Hepatocyte (in vitro differentiated cells): Measurements from ENCODE around the gene ESRP2. TPM values are rescaled to one million over a fixed set of nuclear protein-coding genes. Genes with fewer than 3 reads are reported as not detected.

Source experiments
- DNase-seq: peaks from one replicate; pipeline ENCODE4 v3.0.0-alpha.2; 2016; ENCODE audit warnings: low spot score
- H2AFZ ChIP-seq: fragments of 200-600 bp; sonication (generic); 2 replicates; pipeline ENCODE4 v1.6.0; 2016; ENCODE audit warnings: antibody characterized with exemption, mild to moderate bottlenecking
- H3K27ac ChIP-seq: fragments of 200-600 bp; sonication (generic); 2 replicates; pipeline ENCODE4 v1.5.1; 2016; ENCODE audit warnings: mild to moderate bottlenecking
- H3K27me3 ChIP-seq: fragments of 200-600 bp; sonication (generic); 2 replicates; pipeline ENCODE4 v1.6.1; 2016
- H3K36me3 ChIP-seq: fragments of 200-600 bp; sonication (generic); replicated peaks from 2 replicates; pipeline ENCODE4 v1.5.1; 2016; ENCODE audit warnings: low read depth; ENCODE audit not compliant: insufficient read depth
- H3K4me1 ChIP-seq: fragments of 200-600 bp; sonication (generic); 2 replicates; pipeline ENCODE4 v1.5.1; 2016; ENCODE audit warnings: mild to moderate bottlenecking, moderate library complexity; ENCODE audit not compliant: insufficient read depth
- H3K4me2 ChIP-seq: fragments of 200-600 bp; sonication (generic); 2 replicates; pipeline ENCODE4 v1.6.0; 2016
- H3K4me3 ChIP-seq: fragments of 200-600 bp; sonication (generic); 2 replicates; pipeline ENCODE4 v1.5.1; 2016; ENCODE audit warnings: mild to moderate bottlenecking
- H3K79me2 ChIP-seq: fragments of 200-600 bp; sonication (generic); 2 replicates; pipeline ENCODE4 v1.6.0; 2017; ENCODE audit warnings: mild to moderate bottlenecking
- H3K9me2 ChIP-seq: fragments of 200-600 bp; sonication (generic); replicated peaks from 2 replicates; pipeline ENCODE4 v1.6.0; 2017; ENCODE audit warnings: mild to moderate bottlenecking; ENCODE audit not compliant: insufficient read depth
- H3K9me3 ChIP-seq: fragments of 200-600 bp; sonication (generic); 2 replicates; pipeline ENCODE4 v1.5.1; 2016; ENCODE audit warnings: low read depth, mild to moderate bottlenecking
- H4K20me1 ChIP-seq: fragments of 200-600 bp; sonication (generic); 2 replicates; pipeline ENCODE4 v1.6.0; 2016; ENCODE audit warnings: mild to moderate bottlenecking; ENCODE audit not compliant: insufficient read depth, poor library complexity, severe bottlenecking
- CTCF ChIP-seq: fragments of 200-600 bp; sonication (generic); IDR thresholded peaks from 2 replicates; pipeline ENCODE4 v1.5.1; 2016; ENCODE audit warnings: antibody characterized with exemption, mild to moderate bottlenecking; ENCODE audit not compliant: poor library complexity
- EZH2 ChIP-seq: fragments of 200-600 bp; sonication (generic); IDR thresholded peaks from 2 replicates; pipeline ENCODE4 v1.6.1; 2016; ENCODE audit warnings: antibody characterized with exemption, mild to moderate bottlenecking, borderline replicate concordance
- EZH2phosphoT487 ChIP-seq: fragments of 200-600 bp; sonication (generic); IDR thresholded peaks from one replicate; pipeline ENCODE4 v1.6.1; 2018; ENCODE audit warnings: antibody characterized with exemption, mild to moderate bottlenecking, low read depth, moderate library complexity; ENCODE audit not compliant: unreplicated experiment, severe bottlenecking
- WGBS: methylation state at CpG from one replicate; pipeline ENCODE4 v1.1.6; 2016; ENCODE audit warnings: low lambda C conversion rate; ENCODE audit errors: missing lambda C conversion rate; 5-methylcytosine and 5-hydroxymethylcytosine counted together
- polyA plus RNA-seq: library from polyadenylated mRNA; unstranded; fragments of >200 nt; fragmentation: Nextera tagmentation; extraction: Ambion mirVana; gene quantifications from 2 replicates; pipeline ENCODE4 v1.2.1, GENCODE V29; 2016
- total RNA-seq: library from RNA; depleted of rRNA; stranded (reverse); fragments of >200 nt; gene quantifications from 2 replicates; pipeline ENCODE4 v1.2.3, GENCODE V29; 2014

Gene ESRP2
- total and polyA plus RNA-seq, 2 experiments from 2014 or later: 39.5 to 52.4 TPM

- Histone ChIP-seq H3K4me2 (no peak overlapping the region), H3K27me3 (no peaks in the 10 kb centered on the region), H3K4me3 (no peak overlapping the region), H4K20me1 (no peaks in the 10 kb centered on the region), H3K79me2 (no peaks in the 10 kb centered on the region), H3K27ac (no peak overlapping the region), H2AFZ (no peak overlapping the region), H3K36me3 (no peaks in the 10 kb centered on the region), H3K9me2 (no peaks in the 10 kb centered on the region), H3K9me3 (no peaks in the 10 kb centered on the region), H3K4me1 (no peaks in the 10 kb centered on the region)
- 94% methylated on average over 4 of the region's 4 CpGs for WGBS
- TF ChIP-seq EZH2phosphoT487: no peak
- TF ChIP-seq EZH2: no peak
- TF ChIP-seq CTCF: no peak
- DNase-seq: no peak
Measured at GRCh38 chr16:68217506-68217905, 18.4 kb downstream of the ESRP2 start.

GRCh38 chr16:68216240-68216639 is 19.7 kb downstream of the ESRP2 start:
- 90% methylated on average over 3 of the region's 3 CpGs for WGBS
- TF ChIP-seq EZH2phosphoT487 (no peak), EZH2 (no peak)
- no peaks in the 10 kb centered on the region for H4K20me1 ChIP-seq

GRCh38 chr16:68215302-68215701 is 20.6 kb downstream of the ESRP2 start:
- no peaks in the 10 kb centered on the region for H3K27me3 ChIP-seq
- no peaks in the 10 kb centered on the region for H4K20me1 ChIP-seq
- WGBS: 95% methylated on average over 1 of the region's 1 CpG
- H3K27ac ChIP-seq: no peak overlapping the region
- no peaks in the 10 kb centered on the region for H3K4me1 ChIP-seq
- TF ChIP-seq CTCF (no peak), EZH2 (no peak), EZH2phosphoT487 (no peak)
- no peak for DNase-seq
- no peaks in the 10 kb centered on the region for H3K9me2 ChIP-seq
- no peak overlapping the region for H2AFZ ChIP-seq
- no peak overlapping the region for H3K4me3 ChIP-seq
- H3K79me2 ChIP-seq: no peaks in the 10 kb centered on the region
- H3K36me3 ChIP-seq: no peaks in the 10 kb centered on the region
- no peaks in the 10 kb centered on the region for H3K9me3 ChIP-seq
- H3K4me2 ChIP-seq: no peak overlapping the region

More at GRCh38 chr16:68216240-68216639, 19.7 kb downstream of the ESRP2 start:
- H2AFZ ChIP-seq: no peak overlapping the region
- H3K79me2 ChIP-seq: no peaks in the 10 kb centered on the region
- DNase-seq: no peak
- no peaks in the 10 kb centered on the region for H3K4me1 ChIP-seq
- H3K4me3 ChIP-seq: no peak overlapping the region
- H3K9me2 ChIP-seq: no peaks in the 10 kb centered on the region
- H3K36me3 ChIP-seq: no peaks in the 10 kb centered on the region
- H3K4me2 ChIP-seq: no peak overlapping the region
- no peak overlapping the region for H3K27ac ChIP-seq
- H3K27me3 ChIP-seq: no peaks in the 10 kb centered on the region
- H3K9me3 ChIP-seq: no peaks in the 10 kb centered on the region

- no peak for TF ChIP-seq EZH2phosphoT487
- no peak for TF ChIP-seq EZH2
- TF ChIP-seq CTCF: no peak
- Histone ChIP-seq H3K79me2 (no peaks in the 10 kb centered on the region), H2AFZ (no peak overlapping the region), H3K27ac (no peak overlapping the region), H3K9me3 (no peaks in the 10 kb centered on the region), H4K20me1 (no peaks in the 10 kb centered on the region), H3K27me3 (no peaks in the 10 kb centered on the region), H3K36me3 (no peaks in the 10 kb centered on the region), H3K9me2 (no peaks in the 10 kb centered on the region), H3K4me1 (no peaks in the 10 kb centered on the region), H3K4me3 (no peak overlapping the region), H3K4me2 (no peak overlapping the region)
- no peak for DNase-seq
- 92% methylated on average over 3 of the region's 3 CpGs for WGBS
Measured at GRCh38 chr16:68214726-68215125, 21.2 kb downstream of the ESRP2 start.
